GM12864 (cell line): ENCODE data around the gene ART5.

Experiments
- DNase-seq: peaks from one replicate; pipeline ENCODE4 v3.0.0-alpha.2; 2011; ENCODE audit warnings: low read depth
- H3K4me3 ChIP-seq: 2 replicates; pipeline ENCODE4 v1.5.1; 2011; ENCODE audit warnings: mild to moderate bottlenecking, low read depth, low read length, control low read depth
- CTCF ChIP-seq: IDR thresholded peaks from 2 replicates; pipeline ENCODE4 v1.5.1; 2011; ENCODE audit warnings: low read depth, mild to moderate bottlenecking, moderate library complexity, low read length, control low read depth, inconsistent platforms; ENCODE audit errors: missing control alignments

ART5 gene

GRCh38 chr11:3632070-3632660 is 9.6 kb downstream of the ART5 start:
- no peak overlapping the region for H3K4me3 ChIP-seq
- TF ChIP-seq CTCF: no peak
- no peak for DNase-seq

- no peak for TF ChIP-seq CTCF
- H3K4me3 ChIP-seq: no peak overlapping the region
Measured at GRCh38 chr11:3631331-3631730, 10.5 kb downstream of the ART5 start.

GRCh38 chr11:3627291-3627690 is 14.5 kb downstream of the ART5 start:
- H3K4me3 ChIP-seq: no peak overlapping the region
- no peak for DNase-seq
- no peak for TF ChIP-seq CTCF

More at GRCh38 chr11:3631331-3631730, 10.5 kb downstream of the ART5 start:
- no peak for DNase-seq

GRCh38 chr11:3626250-3626960 is 15.4 kb downstream of the ART5 start:
- DNase-seq: no peak
- no peak overlapping the region for H3K4me3 ChIP-seq
- TF ChIP-seq CTCF: no peak

- H3K4me3 ChIP-seq: no peak overlapping the region
- DNase-seq: no peak
- TF ChIP-seq CTCF: no peak
Measured at GRCh38 chr11:3623767-3624458, 17.9 kb downstream of the ART5 start.

GRCh38 chr11:3623121-3623520 is 18.7 kb downstream of the ART5 start:
- no peak overlapping the region for H3K4me3 ChIP-seq
- TF ChIP-seq CTCF: no peak
- no peak for DNase-seq
